Activated B cell treated with CpG ODN at 0.5 μM for 24 hours (primary cell): ENCODE results near the gene PHF2. TPM values are rescaled to one million over a fixed set of nuclear protein-coding genes. Genes with fewer than 3 reads are reported as not detected.

Source experiments
- ATAC-seq: fragments of 200-7000 bp; cut with Tn5 transposase; one replicate; pipeline ENCODE4 v1.10.0; 2021; ENCODE audit warnings: low read depth, mild to moderate bottlenecking, moderate library complexity
- CTCF ChIA-PET: fragments of 350-600 bp; sonication (Branson Sonifier 250); formaldehyde crosslinking; loops from one replicate; lab custom pipeline; 2021; ENCODE audit warnings: antibody characterized with exemption; lab: Charles Lee
- POLR2A ChIA-PET: fragments of 350-600 bp; sonication (Branson Sonifier 250); formaldehyde crosslinking; loops from one replicate; lab custom pipeline; 2021; ENCODE audit warnings: antibody characterized with exemption; lab: Charles Lee
- DNase-seq: peaks from one replicate; pipeline ENCODE4 v3.0.0; 2022
- H3K27ac Mint-ChIP-seq: one replicate; pipeline ENCODE4 v1.8.0; 2020; ENCODE audit warnings: mixed read lengths
- H3K27me3 Mint-ChIP-seq: one replicate; pipeline ENCODE4 v1.8.0; 2021; ENCODE audit warnings: mixed read lengths
- H3K36me3 Mint-ChIP-seq: one replicate; pipeline ENCODE4 v1.8.0; 2021; ENCODE audit warnings: low read depth, mixed read lengths
- H3K4me1 Mint-ChIP-seq: one replicate; pipeline ENCODE4 v1.8.0; 2021; ENCODE audit warnings: mixed read lengths
- H3K4me3 Mint-ChIP-seq: one replicate; pipeline ENCODE4 v1.8.0; 2020; ENCODE audit warnings: mild to moderate bottlenecking, mixed read lengths
- H3K9me3 Mint-ChIP-seq: one replicate; pipeline ENCODE4 v1.8.0; 2020; ENCODE audit warnings: mixed read lengths
- intact Hi-C: fragments of 100-400 bp; cut with micrococcal nuclease; formaldehyde crosslinking; loops from one replicate; pipeline ENCODE4 v1.15.1; 2024
- total RNA-seq: library from RNA; stranded (reverse); gene quantifications from 2 replicates; pipeline ENCODE4 v1.2.3, GENCODE V29; 2022
- TF ChIP-seq, protein P1 (sequence below): fragments of 200-600 bp; IDR thresholded peaks from one replicate; pipeline ENCODE4 v1.8.0; 2022; ENCODE audit warnings: antibody characterized with exemption, mild to moderate bottlenecking

Gene PHF2
- total RNA-seq, 1 donor from 2014 or later = 18.2 TPM

DNA sequence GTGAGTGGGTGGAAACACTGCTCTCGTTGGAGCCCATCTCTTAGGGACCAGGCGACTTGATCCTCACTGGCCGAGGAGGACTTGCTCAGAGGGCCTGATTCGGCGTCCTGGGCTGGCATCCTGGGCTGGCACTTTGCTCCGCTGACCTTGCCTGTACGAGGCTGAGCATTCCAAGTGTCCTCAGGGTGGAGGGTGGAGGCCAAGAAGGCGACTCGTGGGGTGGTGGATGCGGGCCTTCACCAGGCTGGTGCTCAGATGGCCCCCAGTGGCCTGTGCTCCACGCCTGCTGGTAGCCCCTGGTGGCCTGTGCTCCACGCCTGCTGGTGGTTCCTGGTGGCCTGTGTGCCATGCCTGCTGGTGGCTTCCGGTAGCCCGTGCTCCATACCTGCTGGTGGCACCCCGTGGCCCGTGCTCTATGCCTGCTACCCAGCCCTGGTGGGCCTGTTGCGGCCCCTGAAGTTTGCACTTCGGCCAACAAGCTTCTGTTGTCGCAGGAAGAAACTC is 42.9 kb downstream of the PHF2 start:
- intact Hi-C loops = no loop called here
- ATAC-seq (no peak), DNase-seq (no peak)
- H3K36me3 Mint-ChIP-seq = peaks cover 5% of the 10 kb centered on the region
- H3K4me1 Mint-ChIP-seq = peaks cover 4% of the 10 kb centered on the region
- CTCF ChIA-PET = no interaction called here
- H3K9me3 Mint-ChIP-seq = no peaks in the 10 kb centered on the region
- no peak overlapping the region for H3K27ac Mint-ChIP-seq
- H3K4me3 Mint-ChIP-seq = no peak overlapping the region
- TF ChIP-seq, protein P1, sequence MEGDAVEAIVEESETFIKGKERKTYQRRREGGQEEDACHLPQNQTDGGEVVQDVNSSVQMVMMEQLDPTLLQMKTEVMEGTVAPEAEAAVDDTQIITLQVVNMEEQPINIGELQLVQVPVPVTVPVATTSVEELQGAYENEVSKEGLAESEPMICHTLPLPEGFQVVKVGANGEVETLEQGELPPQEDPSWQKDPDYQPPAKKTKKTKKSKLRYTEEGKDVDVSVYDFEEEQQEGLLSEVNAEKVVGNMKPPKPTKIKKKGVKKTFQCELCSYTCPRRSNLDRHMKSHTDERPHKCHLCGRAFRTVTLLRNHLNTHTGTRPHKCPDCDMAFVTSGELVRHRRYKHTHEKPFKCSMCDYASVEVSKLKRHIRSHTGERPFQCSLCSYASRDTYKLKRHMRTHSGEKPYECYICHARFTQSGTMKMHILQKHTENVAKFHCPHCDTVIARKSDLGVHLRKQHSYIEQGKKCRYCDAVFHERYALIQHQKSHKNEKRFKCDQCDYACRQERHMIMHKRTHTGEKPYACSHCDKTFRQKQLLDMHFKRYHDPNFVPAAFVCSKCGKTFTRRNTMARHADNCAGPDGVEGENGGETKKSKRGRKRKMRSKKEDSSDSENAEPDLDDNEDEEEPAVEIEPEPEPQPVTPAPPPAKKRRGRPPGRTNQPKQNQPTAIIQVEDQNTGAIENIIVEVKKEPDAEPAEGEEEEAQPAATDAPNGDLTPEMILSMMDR = no peak
- no peaks in the 10 kb centered on the region for H3K27me3 Mint-ChIP-seq
- POLR2A ChIA-PET = no interaction called here

DNA sequence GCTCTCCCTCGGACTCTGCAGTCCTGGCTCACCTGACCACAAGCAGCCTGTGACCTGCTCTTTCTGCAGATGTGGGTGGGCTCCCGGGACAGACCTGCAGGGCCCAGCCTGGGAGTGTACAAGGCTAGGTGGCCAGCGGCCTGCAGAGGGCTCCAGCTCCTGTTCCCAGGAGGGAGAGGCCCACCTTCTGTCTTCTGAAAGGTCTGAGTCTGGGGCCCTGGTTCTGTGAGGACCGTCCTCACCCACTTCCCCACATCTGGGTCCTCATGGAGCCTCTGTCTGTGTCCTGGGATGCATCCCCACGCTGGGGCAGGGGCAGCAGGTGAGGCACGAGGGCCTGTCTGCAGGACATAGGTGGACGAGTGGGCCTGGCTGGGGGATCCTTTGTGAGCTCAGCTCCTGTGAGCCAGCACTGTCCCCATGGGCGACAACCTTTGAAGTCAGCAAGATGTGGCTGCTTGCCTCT is 43.7 kb downstream of the PHF2 start:
- Mint-ChIP-seq H3K36me3 (peaks cover 5% of the 10 kb centered on the region), H3K27me3 (no peaks in the 10 kb centered on the region), H3K4me3 (no peak overlapping the region), H3K4me1 (peaks cover 4% of the 10 kb centered on the region), H3K27ac (no peak overlapping the region), H3K9me3 (no peaks in the 10 kb centered on the region)
- intact Hi-C loops = no loop called here
- TF ChIP-seq, protein P1 = no peak
- ChIA-PET CTCF (no interaction called here), POLR2A (no interaction called here)
- ATAC-seq (no peak), DNase-seq (no peak)

DNA sequence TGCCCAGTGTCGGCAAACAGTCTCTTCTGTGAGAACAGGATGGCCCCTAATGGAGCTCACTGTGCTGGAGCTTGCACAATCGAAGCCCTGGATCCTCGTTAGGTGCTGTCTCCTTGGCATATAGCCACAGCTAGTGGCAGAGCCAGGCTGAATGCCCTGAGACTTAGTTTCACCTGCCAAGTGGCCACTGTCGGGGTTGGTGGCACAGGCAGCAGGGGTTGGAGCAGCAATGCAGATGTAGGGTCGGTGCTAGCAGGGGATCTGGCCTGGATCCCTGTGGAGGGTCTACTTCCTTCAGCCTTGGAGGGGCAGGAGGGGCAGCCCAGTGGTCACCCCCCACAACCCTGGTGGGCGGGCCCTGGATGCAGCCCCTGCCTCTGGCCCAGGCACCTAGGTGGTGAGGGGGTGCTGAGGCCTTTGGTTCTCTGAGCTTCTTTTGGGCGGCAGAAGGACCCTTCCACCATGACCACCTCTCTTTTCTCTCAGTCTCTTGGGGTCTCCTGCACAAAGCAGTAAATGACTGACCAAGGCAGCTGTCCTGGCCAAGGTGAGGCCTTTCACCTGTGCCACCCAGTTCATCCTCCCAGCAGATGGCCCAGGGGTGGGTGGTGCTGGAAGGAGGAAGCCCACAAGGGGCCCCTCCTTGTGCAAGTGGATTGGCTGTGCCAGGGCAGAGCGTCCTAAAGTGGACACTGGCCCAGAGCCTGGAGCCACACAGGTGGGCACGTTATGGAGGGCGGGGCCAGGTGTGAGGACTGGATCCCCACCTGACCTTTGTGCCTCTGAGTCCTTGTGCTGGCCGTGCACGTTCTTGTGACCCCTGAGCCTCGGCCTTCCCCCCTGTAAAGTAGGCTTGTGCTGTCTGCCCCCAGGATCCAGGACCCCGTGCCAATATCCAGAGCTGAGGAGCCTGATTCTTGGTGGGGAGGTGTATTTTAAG is 44.8 kb downstream of the PHF2 start:
- TF ChIP-seq, protein P1 = no peak
- no peak overlapping the region for H3K27ac Mint-ChIP-seq
- no peak overlapping the region for H3K4me3 Mint-ChIP-seq
- ATAC-seq (no peak), DNase-seq (no peak)
- H3K27me3 Mint-ChIP-seq = no peaks in the 10 kb centered on the region
- CTCF ChIA-PET = no interaction called here
- H3K36me3 Mint-ChIP-seq = peaks cover 5% of the 10 kb centered on the region
- intact Hi-C loops = no loop called here
- peaks cover 5% of the 10 kb centered on the region for H3K4me1 Mint-ChIP-seq
- H3K9me3 Mint-ChIP-seq = peaks cover 1% of the 10 kb centered on the region
- POLR2A ChIA-PET = no interaction called here

DNA sequence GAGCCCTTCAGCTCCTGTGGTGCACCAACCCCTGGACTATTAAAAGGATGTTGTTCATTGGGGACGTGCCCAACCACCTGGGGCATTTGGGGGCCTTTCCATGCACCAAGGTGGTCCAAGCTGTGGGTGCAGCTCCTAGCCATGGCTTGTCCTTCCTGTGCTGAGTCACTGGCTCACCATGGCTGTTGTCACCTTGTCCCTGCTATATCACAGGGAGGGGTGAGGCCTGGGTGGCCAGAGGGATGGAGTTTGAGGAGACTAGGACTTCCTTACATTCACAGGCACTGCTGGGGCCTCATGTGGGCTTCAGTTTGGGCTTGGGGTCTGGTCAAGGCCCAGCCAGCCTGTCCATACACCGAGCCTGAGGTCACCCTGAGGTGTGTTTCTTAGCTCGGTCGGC is 45.5 kb downstream of the PHF2 start:
- H3K4me3 Mint-ChIP-seq = no peak overlapping the region
- no peaks in the 10 kb centered on the region for H3K27me3 Mint-ChIP-seq
- no peak for DNase-seq
- TF ChIP-seq, protein P1 = no peak
- intact Hi-C loops = no loop called here
- no peak overlapping the region for H3K27ac Mint-ChIP-seq
- CTCF ChIA-PET = no interaction called here
- ATAC-seq = no peak
- peaks cover 5% of the 10 kb centered on the region for H3K36me3 Mint-ChIP-seq
- POLR2A ChIA-PET = no interaction called here
- H3K4me1 Mint-ChIP-seq = peaks cover 6% of the 10 kb centered on the region
- H3K9me3 Mint-ChIP-seq = peaks cover 2% of the 10 kb centered on the region

DNA sequence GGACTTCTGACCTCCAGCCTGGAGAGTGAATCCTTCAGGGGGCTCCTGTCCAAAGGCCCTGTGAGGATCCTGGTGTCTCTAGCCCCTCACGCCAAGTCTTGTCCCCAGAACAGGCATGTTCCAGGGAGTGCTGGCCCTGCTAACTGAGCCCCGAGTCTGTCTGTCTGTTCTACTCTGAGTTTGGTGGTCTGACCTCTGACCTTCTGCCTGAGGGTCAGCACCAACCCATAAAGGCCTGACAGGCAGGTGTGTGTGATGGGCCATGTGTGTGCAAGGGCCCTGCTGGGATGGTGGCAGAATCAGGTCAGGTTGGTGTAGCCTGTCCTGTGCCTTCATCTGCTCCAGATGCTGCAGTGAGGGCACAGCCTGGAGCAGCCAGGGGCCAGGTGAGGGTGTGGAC is 46.3 kb downstream of the PHF2 start:
- TF ChIP-seq, protein P1 = no peak
- H3K4me1 Mint-ChIP-seq = peaks cover 6% of the 10 kb centered on the region
- ChIA-PET CTCF (no interaction called here), POLR2A (no interaction called here)
- intact Hi-C loops = no loop called here
- DNase-seq = no peak
- ATAC-seq = no peak
- H3K27me3 Mint-ChIP-seq = no peaks in the 10 kb centered on the region
- no peak overlapping the region for H3K27ac Mint-ChIP-seq
- H3K36me3 Mint-ChIP-seq = peaks cover 10% of the 10 kb centered on the region
- no peak overlapping the region for H3K4me3 Mint-ChIP-seq
- peaks cover 6% of the 10 kb centered on the region for H3K9me3 Mint-ChIP-seq
